NT2/D1 (cell line): ENCODE results near the gene RALGDS.

Experiments
- YY1 ChIP-seq: IDR thresholded peaks from 2 replicates; pipeline ENCODE4 v1.6.1; 2011; ENCODE audit not compliant: insufficient read length, insufficient read depth
- ZNF274 ChIP-seq: IDR thresholded peaks from 2 replicates; pipeline ENCODE4 v1.6.1; 2011; ENCODE audit warnings: mild to moderate bottlenecking, low read depth, low read length

- TF ChIP-seq YY1 (no peak), ZNF274 (no peak)
Observed at GRCh38 chr9:133165452-133165730, 44.4 kb upstream of the RALGDS start.
